Fibroblast of lung (primary cell): ENCODE results near the gene CLUH. TPM values are rescaled to one million over a fixed set of nuclear protein-coding genes. Genes with fewer than 3 reads are reported as not detected.

Source experiments
- DNase-seq, 2 donors: peaks; one replicate each; pipeline versions ENCODE4 v3.0.0 to v3.0.0-alpha.2; 2010; ENCODE audit warnings: low read depth in 2 of 2
- H2AFZ ChIP-seq: 2 replicates; pipeline ENCODE4 v1.5.1; 2012; ENCODE audit warnings: low read length, control low read depth, inconsistent platforms
- H3K27ac ChIP-seq: 2 replicates; pipeline ENCODE4 v1.5.1; 2011; ENCODE audit warnings: low read length, control low read depth; ENCODE audit not compliant: insufficient read depth
- H3K27me3 ChIP-seq: 2 replicates; pipeline ENCODE4 v1.5.1; 2011; ENCODE audit warnings: mild to moderate bottlenecking, low read length; ENCODE audit not compliant: control insufficient read depth, insufficient read depth
- H3K36me3 ChIP-seq: 2 replicates; pipeline ENCODE4 v1.5.1; 2011; ENCODE audit warnings: low read length; ENCODE audit not compliant: control insufficient read depth, insufficient read depth
- H3K4me1 ChIP-seq: 2 replicates; pipeline ENCODE4 v1.5.1; 2011; ENCODE audit warnings: low read length; ENCODE audit not compliant: control insufficient read depth, insufficient read depth; ENCODE audit errors: extremely low read depth
- H3K4me2 ChIP-seq: 2 replicates; pipeline ENCODE4 v1.5.1; 2011; ENCODE audit warnings: low read length, control low read depth; ENCODE audit not compliant: insufficient read depth; ENCODE audit errors: extremely low read depth
- H3K4me3 ChIP-seq, 4 experiments: fragments of 200-600 bp in 1 of 4; sonication (generic) in 1 of 4; replicated peaks in 1 of 4; 2 replicates each; pipeline ENCODE4 v1.5.1; 2011 to 2016; ENCODE audit warnings: low read length in 4 of 4, low read depth in 3 of 4, mild to moderate bottlenecking in 3 of 4, control low read depth in 2 of 4, inconsistent platforms in 1 of 4, mixed read lengths in 1 of 4; ENCODE audit not compliant: insufficient read depth in 1 of 4; ENCODE audit errors: control extremely low read depth in 1 of 4
- H3K79me2 ChIP-seq: 2 replicates; pipeline ENCODE4 v1.5.1; 2012; ENCODE audit warnings: mild to moderate bottlenecking, low read length, inconsistent platforms; ENCODE audit not compliant: control insufficient read depth, insufficient read depth
- H3K9ac ChIP-seq: 2 replicates; pipeline ENCODE4 v1.5.1; 2011; ENCODE audit warnings: mild to moderate bottlenecking, low read length, control low read depth; ENCODE audit not compliant: insufficient read depth
- H3K9me3 ChIP-seq: 2 replicates; pipeline ENCODE4 v1.5.1; 2012; ENCODE audit warnings: low read depth, low read length; ENCODE audit not compliant: control insufficient read depth, insufficient read depth
- H4K20me1 ChIP-seq: 2 replicates; pipeline ENCODE4 v1.5.1; 2011; ENCODE audit warnings: low read length; ENCODE audit not compliant: control insufficient read depth, insufficient read depth; ENCODE audit errors: extremely low read depth
- EZH2 ChIP-seq: IDR thresholded peaks from 2 replicates; pipeline ENCODE4 v1.5.1; 2012; ENCODE audit warnings: low read length, control low read depth, mild to moderate bottlenecking; ENCODE audit errors: missing control alignments
- polyA plus RNA-seq, 2 donors: library from polyadenylated mRNA; depleted of rRNA in 1 of 2; stranded (reverse) in 1 of 2; unstranded in 1 of 2; fragments of >200 nt; gene quantifications; 2 replicates each; pipeline ENCODE4 v1.2.1, GENCODE V29; 2011 to 2012; ENCODE audit warnings: missing spikeins in 1 of 2
- total RNA-seq: library from RNA; depleted of rRNA; stranded (reverse); fragments of >200 nt; gene quantifications from 2 replicates; pipeline ENCODE4 v1.2.1, GENCODE V29; 2014
- TF ChIP-seq, protein P1 (sequence below), 2 donors: IDR thresholded peaks in 1 of 2; conservative IDR thresholded peaks in 1 of 2; 1 replicate in 1 of 2; 2 replicates in 1 of 2; pipeline ENCODE4 v1.5.1; 2011 to 2012; ENCODE audit warnings: low read length in 2 of 2, control low read depth in 1 of 2, inconsistent platforms in 1 of 2, low read depth in 1 of 2, mild to moderate bottlenecking in 1 of 2

CLUH gene
- total and polyA plus RNA-seq, 2 donors (not counting 1 experiment from before 2014, with no cell fraction given): 10.5 to 29.4 TPM

- TF ChIP-seq, protein P1, sequence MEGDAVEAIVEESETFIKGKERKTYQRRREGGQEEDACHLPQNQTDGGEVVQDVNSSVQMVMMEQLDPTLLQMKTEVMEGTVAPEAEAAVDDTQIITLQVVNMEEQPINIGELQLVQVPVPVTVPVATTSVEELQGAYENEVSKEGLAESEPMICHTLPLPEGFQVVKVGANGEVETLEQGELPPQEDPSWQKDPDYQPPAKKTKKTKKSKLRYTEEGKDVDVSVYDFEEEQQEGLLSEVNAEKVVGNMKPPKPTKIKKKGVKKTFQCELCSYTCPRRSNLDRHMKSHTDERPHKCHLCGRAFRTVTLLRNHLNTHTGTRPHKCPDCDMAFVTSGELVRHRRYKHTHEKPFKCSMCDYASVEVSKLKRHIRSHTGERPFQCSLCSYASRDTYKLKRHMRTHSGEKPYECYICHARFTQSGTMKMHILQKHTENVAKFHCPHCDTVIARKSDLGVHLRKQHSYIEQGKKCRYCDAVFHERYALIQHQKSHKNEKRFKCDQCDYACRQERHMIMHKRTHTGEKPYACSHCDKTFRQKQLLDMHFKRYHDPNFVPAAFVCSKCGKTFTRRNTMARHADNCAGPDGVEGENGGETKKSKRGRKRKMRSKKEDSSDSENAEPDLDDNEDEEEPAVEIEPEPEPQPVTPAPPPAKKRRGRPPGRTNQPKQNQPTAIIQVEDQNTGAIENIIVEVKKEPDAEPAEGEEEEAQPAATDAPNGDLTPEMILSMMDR (conservative IDR thresholded peaks at IDR 0.05 in 1 of 2, IDR thresholded peaks at IDR 0.05 in 1 of 2; ENCODE audit: low read depth in 1 of 2, low read length in 2 of 2): no peak
- no peak for TF ChIP-seq EZH2
- peak overlapping the region; percentile 2 for H3K9ac ChIP-seq
- no peaks in the 10 kb centered on the region for H3K27me3 ChIP-seq
- H3K4me2 ChIP-seq: peak overlapping the region; percentile 71
- peak overlapping the region; percentile 41 to 75 (median 58) for H3K4me3 ChIP-seq
- peaks cover 11% of the 10 kb centered on the region for H3K4me1 ChIP-seq
- no peaks in the 10 kb centered on the region for H3K9me3 ChIP-seq
- H3K36me3 ChIP-seq: no peaks in the 10 kb centered on the region
- no peaks in the 10 kb centered on the region for H4K20me1 ChIP-seq
- peak overlapping the region; percentile 67 for H3K27ac ChIP-seq
- no peak for DNase-seq
- H3K79me2 ChIP-seq: peaks cover 38% of the 10 kb centered on the region
- peak overlapping the region; percentile 98 for H2AFZ ChIP-seq
Observed at GRCh38 chr17:2712300-2713043, 908 bp upstream of the CLUH start.

- peak overlapping the region; percentile 56 for H3K27ac ChIP-seq
- peaks cover 53% of the 10 kb centered on the region for H3K79me2 ChIP-seq
- H2AFZ ChIP-seq: no peak overlapping the region
- peak overlapping the region; percentile 69 to 91 (median 80) for H3K4me3 ChIP-seq
- TF ChIP-seq, protein P1 (conservative IDR thresholded peaks at IDR 0.05 in 1 of 2, IDR thresholded peaks at IDR 0.05 in 1 of 2; ENCODE audit: low read depth in 1 of 2, low read length in 2 of 2): no peak
- peak overlapping the region; percentile 93 for H3K4me2 ChIP-seq
- H3K4me1 ChIP-seq: peaks cover 11% of the 10 kb centered on the region
- no peaks in the 10 kb centered on the region for H4K20me1 ChIP-seq
- H3K9me3 ChIP-seq: no peaks in the 10 kb centered on the region
- H3K9ac ChIP-seq: peak overlapping the region; percentile 61
- H3K36me3 ChIP-seq: no peaks in the 10 kb centered on the region
- no peaks in the 10 kb centered on the region for H3K27me3 ChIP-seq
- no peak for DNase-seq
Observed at GRCh38 chr17:2710803-2711607, 559 bp downstream of the CLUH start.

DNA sequence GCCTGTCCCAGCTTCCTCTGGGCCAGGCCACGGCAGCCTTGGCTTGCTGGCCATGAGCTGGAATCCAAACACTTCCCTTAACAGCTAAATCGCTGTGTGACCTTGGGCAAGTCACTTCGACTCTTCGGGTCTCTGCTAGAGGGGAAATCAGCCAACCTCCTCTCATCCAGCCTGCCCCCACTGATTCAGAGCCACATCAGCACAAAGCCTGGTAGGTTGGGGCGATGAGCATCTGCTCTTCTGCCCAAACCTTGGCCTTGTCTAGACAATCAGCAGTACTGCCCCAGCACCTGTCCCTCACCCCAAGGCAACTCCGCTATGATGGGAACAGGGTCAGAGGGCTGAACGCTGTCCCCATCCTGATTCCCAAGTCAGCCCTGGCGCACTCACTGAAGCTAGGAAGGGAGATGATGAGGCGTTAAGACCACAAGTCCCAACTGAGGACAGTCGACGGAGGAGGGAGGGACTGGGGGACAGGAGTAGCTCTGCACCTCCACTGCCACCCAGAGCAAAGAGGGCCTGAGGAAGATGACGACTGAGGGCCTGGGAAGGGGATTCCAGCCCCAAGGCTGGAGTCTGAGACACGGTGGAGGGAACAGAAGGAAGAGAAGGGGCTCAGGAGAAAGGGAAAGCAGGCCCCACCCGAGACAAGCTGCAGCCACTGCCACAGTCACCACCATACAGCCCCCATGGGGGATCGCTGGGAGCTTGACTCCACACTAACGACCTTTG is 1.3 kb downstream of the CLUH start:
- Histone ChIP-seq H3K9ac (peak overlapping the region; percentile 61), H2AFZ (no peak overlapping the region), H3K27me3 (no peaks in the 10 kb centered on the region), H3K36me3 (no peaks in the 10 kb centered on the region), H3K9me3 (no peaks in the 10 kb centered on the region), H4K20me1 (no peaks in the 10 kb centered on the region), H3K4me1 (peaks cover 19% of the 10 kb centered on the region), H3K27ac (no peak overlapping the region), H3K4me2 (peak overlapping the region; percentile 93), H3K79me2 (peaks cover 61% of the 10 kb centered on the region), H3K4me3 (peak overlapping the region; percentile 69 to 91 (median 80))
- no peak for TF ChIP-seq EZH2
- TF ChIP-seq, protein P1 (conservative IDR thresholded peaks at IDR 0.05 in 1 of 2, IDR thresholded peaks at IDR 0.05 in 1 of 2; ENCODE audit: low read depth in 1 of 2, low read length in 2 of 2): no peak
- no peak for DNase-seq
